Gastroesophageal sphincter (tissue), 3 donors: ENCODE measurements around the gene ARHGAP26.

Experiments
- EP300 ChIP-seq: sonication (generic); formaldehyde crosslinking; IDR thresholded peaks from one replicate; pipeline ENCODE4 v1.6.1; 2017; ENCODE audit warnings: antibody characterized with exemption, mild to moderate bottlenecking
- TF ChIP-seq, protein P1 (sequence below), 4 experiments: fragments of 200-600 bp in 2 of 4; fragments of 450-650 bp in 2 of 4; sonication (generic) in 1 of 4; IDR thresholded peaks; one replicate each; pipeline ENCODE4 v1.5.1; 2017 to 2019; ENCODE audit warnings: antibody characterized with exemption in 4 of 4, mild to moderate bottlenecking in 2 of 4, moderate library complexity in 2 of 4

DNA sequence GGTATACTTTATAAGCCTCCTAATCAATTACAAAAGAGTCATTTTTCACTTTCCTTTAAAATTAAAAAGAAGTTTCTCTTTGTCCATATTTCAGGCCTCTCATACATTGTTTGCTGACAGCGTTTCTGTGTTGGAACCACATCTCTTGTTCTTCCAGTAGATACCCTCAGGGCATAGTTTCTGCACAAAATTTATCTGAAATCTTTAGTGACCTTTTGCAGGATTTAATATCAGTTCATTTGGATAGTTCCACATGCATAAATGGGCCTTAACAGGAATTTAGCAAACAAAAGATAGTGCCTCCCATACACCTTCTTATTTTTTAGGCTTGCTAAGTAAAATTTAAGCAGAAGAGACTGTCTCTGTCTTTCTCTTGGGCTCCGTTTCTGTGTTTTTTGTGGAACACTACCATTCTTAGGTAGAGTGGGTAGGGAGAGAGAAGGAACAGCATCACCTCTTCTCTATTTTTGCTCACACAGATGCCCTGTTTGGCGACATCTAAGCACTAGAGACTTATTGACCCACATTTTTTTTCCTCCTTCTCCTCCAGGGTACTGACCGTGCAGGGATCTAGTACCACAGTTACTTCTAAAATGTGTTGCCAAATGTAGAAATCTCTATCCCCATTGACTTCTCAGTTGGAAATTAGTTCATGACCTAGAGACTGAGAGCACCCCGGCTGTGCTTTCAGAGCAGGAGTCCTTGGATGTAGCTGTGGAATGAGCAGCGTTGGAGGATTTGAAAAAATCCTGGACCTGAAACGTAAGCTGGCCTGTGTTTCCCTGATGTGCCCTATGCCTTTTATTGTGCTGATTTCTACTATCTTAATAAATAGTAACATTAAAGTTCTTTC, 22.1 kb downstream of the ARHGAP26 start:
- TF ChIP-seq EP300 = no peak
- TF ChIP-seq, protein P1, sequence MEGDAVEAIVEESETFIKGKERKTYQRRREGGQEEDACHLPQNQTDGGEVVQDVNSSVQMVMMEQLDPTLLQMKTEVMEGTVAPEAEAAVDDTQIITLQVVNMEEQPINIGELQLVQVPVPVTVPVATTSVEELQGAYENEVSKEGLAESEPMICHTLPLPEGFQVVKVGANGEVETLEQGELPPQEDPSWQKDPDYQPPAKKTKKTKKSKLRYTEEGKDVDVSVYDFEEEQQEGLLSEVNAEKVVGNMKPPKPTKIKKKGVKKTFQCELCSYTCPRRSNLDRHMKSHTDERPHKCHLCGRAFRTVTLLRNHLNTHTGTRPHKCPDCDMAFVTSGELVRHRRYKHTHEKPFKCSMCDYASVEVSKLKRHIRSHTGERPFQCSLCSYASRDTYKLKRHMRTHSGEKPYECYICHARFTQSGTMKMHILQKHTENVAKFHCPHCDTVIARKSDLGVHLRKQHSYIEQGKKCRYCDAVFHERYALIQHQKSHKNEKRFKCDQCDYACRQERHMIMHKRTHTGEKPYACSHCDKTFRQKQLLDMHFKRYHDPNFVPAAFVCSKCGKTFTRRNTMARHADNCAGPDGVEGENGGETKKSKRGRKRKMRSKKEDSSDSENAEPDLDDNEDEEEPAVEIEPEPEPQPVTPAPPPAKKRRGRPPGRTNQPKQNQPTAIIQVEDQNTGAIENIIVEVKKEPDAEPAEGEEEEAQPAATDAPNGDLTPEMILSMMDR (IDR thresholded peaks at IDR 0.05) = no peak
